HepG2 (cell line): ENCODE results near the gene C2orf49. TPM values are rescaled to one million over a fixed set of nuclear protein-coding genes. Genes with fewer than 3 reads are reported as not detected.
A peak's percentile ranks its signal among the peaks of the same experiment; 100 is the strongest.

Experiments used
- ADNP ChIP-seq: sonication (generic); formaldehyde crosslinking; IDR thresholded peaks from 2 replicates; pipeline ENCODE4 v1.4.0; 2020; ENCODE audit warnings: missing genetic modification reagents
- AGO1 ChIP-seq: fragments of 200-400 bp; formaldehyde crosslinking; IDR thresholded peaks from 2 replicates; pipeline ENCODE4 v1.6.1; 2017; ENCODE audit warnings: mild to moderate bottlenecking, low read depth, low read length, moderate library complexity; ENCODE audit not compliant: poor library complexity, severe bottlenecking
- DR1 ChIP-seq: sonication (generic); formaldehyde crosslinking; IDR thresholded peaks from 2 replicates; pipeline ENCODE4 v1.8.0; 2021; ENCODE audit warnings: mild to moderate bottlenecking, missing genetic modification reagents, inconsistent platforms
- ERF ChIP-seq: IDR thresholded peaks from 2 replicates; pipeline ENCODE4 v1.6.1; 2018; ENCODE audit warnings: missing biosample characterization, missing genetic modification reagents
- EZH2 ChIP-seq: conservative IDR thresholded peaks from 2 replicates; pipeline ENCODE4 v1.6.1; 2012; ENCODE audit warnings: mild to moderate bottlenecking, low read depth, low read length, moderate library complexity
- FOXA3 ChIP-seq: IDR thresholded peaks from 2 replicates; pipeline ENCODE4 v1.6.1; 2016; ENCODE audit warnings: missing genetic modification reagents, missing compliant biosample characterization
- GTF2F1 ChIP-seq: fragments of 150-350 bp; IDR thresholded peaks from 2 replicates; pipeline ENCODE4 v1.6.1; 2014; ENCODE audit warnings: low read length
- HNRNPH1 ChIP-seq: fragments of 200-400 bp; formaldehyde crosslinking; optimal IDR thresholded peaks from 2 replicates; pipeline ENCODE3; 2017; ENCODE audit warnings: mild to moderate bottlenecking, low read depth, low read length
- MED13 ChIP-seq: sonication (generic); formaldehyde crosslinking; IDR thresholded peaks from 2 replicates; pipeline ENCODE4 v1.5.0; 2020; ENCODE audit warnings: missing genetic modification reagents
- MEIS1 ChIP-seq: sonication (generic); formaldehyde crosslinking; IDR thresholded peaks from 2 replicates; pipeline ENCODE4 v1.9.0; 2021; ENCODE audit warnings: mild to moderate bottlenecking, missing genetic modification reagents, moderate library complexity, borderline replicate concordance
- MTA1 ChIP-seq: sonication (generic); formaldehyde crosslinking; IDR thresholded peaks from 2 replicates; pipeline ENCODE4 v1.4.0; 2020; ENCODE audit warnings: missing genetic modification reagents, mild to moderate bottlenecking, borderline replicate concordance
- REL ChIP-seq: sonication (generic); formaldehyde crosslinking; conservative IDR thresholded peaks from 2 replicates; pipeline ENCODE4 v1.8.0; 2022; ENCODE audit warnings: mild to moderate bottlenecking, missing genetic modification reagents, moderate library complexity
- SRSF4 ChIP-seq: fragments of 200-400 bp; formaldehyde crosslinking; IDR thresholded peaks from one replicate; pipeline ENCODE4 v1.6.1; 2018; ENCODE audit warnings: mild to moderate bottlenecking, low read depth, low read length, moderate library complexity; ENCODE audit not compliant: poor library complexity, severe bottlenecking
- TGIF2 ChIP-seq: IDR thresholded peaks from 2 replicates; pipeline ENCODE4 v1.6.1; 2016; ENCODE audit warnings: control low read depth, missing compliant biosample characterization
- ZNF317 ChIP-seq: sonication (generic); formaldehyde crosslinking; IDR thresholded peaks from 2 replicates; pipeline ENCODE4 v1.5.0; 2020; ENCODE audit warnings: mild to moderate bottlenecking, missing genetic modification reagents
- ZNF44 ChIP-seq: sonication (generic); formaldehyde crosslinking; IDR thresholded peaks from 2 replicates; pipeline ENCODE4 v1.5.1; 2020; ENCODE audit warnings: mild to moderate bottlenecking, missing genetic modification reagents
- ZNF547 ChIP-seq: sonication (generic); formaldehyde crosslinking; IDR thresholded peaks from 2 replicates; pipeline ENCODE4 v1.5.1; 2020; ENCODE audit warnings: mild to moderate bottlenecking, missing genetic modification reagents
- ZNF557 ChIP-seq: sonication (generic); formaldehyde crosslinking; IDR thresholded peaks from 2 replicates; pipeline ENCODE4 v1.4.0; 2020; ENCODE audit warnings: missing genetic modification reagents
- ZNF577 ChIP-seq: sonication (generic); formaldehyde crosslinking; IDR thresholded peaks from 2 replicates; pipeline ENCODE4 v1.4.0; 2020; ENCODE audit warnings: mild to moderate bottlenecking, low read depth, missing genetic modification reagents, borderline replicate concordance
- ZNF747 ChIP-seq: sonication (generic); formaldehyde crosslinking; IDR thresholded peaks from 2 replicates; pipeline ENCODE4 v1.8.1; 2023; ENCODE audit warnings: missing genetic modification reagents, mild to moderate bottlenecking, borderline replicate concordance
- ZSCAN25 ChIP-seq: sonication (generic); formaldehyde crosslinking; IDR thresholded peaks from 2 replicates; pipeline ENCODE4 v1.8.0; 2022; ENCODE audit warnings: mild to moderate bottlenecking, missing genetic modification reagents
- polyA plus RNA-seq, 8 experiments: library from polyadenylated mRNA; depleted of rRNA in 3 of 8; stranded (reverse) in 7 of 8; unstranded in 1 of 8; fragments of >200 nt; fragmentation: Illumina TruSeq in 4 of 8; extraction: Trizol in 4 of 8; gene quantifications; 2 replicates each; pipeline versions ENCODE4 v1.2.1 to v1.2.3, GENCODE V29; 2011 to 2016; ENCODE audit warnings: low read depth in 4 of 8, missing spikeins in 1 of 8, mixed read lengths in 1 of 8; ENCODE audit not compliant: insufficient read depth in 1 of 8
- total RNA-seq, 5 experiments: library from RNA; depleted of rRNA; stranded (reverse); fragments of >200 nt; fragmentation: Illumina TruSeq; extraction: Trizol; gene quantifications; 2 replicates each; pipeline ENCODE4 v1.2.3, GENCODE V29; 2016; ENCODE audit warnings: low read depth in 1 of 5
- TF ChIP-seq, protein P1 (sequence below): sonication (generic); formaldehyde crosslinking; IDR thresholded peaks from 2 replicates; pipeline ENCODE4 v1.4.0; 2020; ENCODE audit warnings: missing genetic modification reagents, mild to moderate bottlenecking, borderline replicate concordance
- TF ChIP-seq, protein P2 (sequence below): sonication (generic); formaldehyde crosslinking; IDR thresholded peaks from 2 replicates; pipeline ENCODE4 v1.4.0; 2020; ENCODE audit warnings: missing genetic modification reagents
- TF ChIP-seq, protein P3 (sequence below): sonication (generic); formaldehyde crosslinking; conservative IDR thresholded peaks from 2 replicates; pipeline ENCODE4 v1.4.0; 2020; ENCODE audit warnings: missing genetic modification reagents

The C2orf49 gene
- total and polyA plus RNA-seq, 2 of the 13 experiments (the other 11 are each of a cell fraction or from before 2014, with no cell fraction given) = 24.7 to 28.8 TPM

DNA sequence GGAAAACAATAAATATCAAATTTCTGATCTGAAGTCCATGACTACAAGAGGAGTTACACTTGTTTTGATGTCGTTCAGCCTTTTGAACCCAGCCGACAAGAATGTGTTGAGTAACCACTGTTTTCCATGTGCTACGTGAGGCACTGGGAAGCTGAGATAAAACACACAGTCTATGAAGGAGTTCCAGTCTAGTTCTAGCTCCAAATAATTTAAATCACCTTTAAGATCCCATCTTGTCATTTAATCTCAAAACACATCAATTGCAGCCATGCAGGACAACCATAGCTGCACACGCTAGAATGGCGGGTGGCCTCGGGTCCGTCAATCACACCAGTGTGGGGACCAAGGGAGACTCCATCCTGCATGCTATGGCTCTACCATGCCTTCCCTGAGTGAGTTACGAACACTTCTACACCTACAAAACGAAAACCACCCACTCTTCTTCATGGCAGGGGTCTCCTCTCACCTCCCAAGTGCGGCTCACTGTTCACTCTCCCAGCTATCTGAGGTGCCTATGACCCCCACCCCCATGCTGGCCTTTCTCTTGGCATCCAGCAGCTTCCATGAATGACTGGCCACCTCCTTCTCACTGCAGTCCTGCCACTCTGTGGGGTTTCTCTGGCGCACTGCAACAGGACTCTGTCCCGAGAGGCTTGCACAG lies 57.7 kb downstream of the C2orf49 start (continued):
- TF ChIP-seq, protein P1, sequence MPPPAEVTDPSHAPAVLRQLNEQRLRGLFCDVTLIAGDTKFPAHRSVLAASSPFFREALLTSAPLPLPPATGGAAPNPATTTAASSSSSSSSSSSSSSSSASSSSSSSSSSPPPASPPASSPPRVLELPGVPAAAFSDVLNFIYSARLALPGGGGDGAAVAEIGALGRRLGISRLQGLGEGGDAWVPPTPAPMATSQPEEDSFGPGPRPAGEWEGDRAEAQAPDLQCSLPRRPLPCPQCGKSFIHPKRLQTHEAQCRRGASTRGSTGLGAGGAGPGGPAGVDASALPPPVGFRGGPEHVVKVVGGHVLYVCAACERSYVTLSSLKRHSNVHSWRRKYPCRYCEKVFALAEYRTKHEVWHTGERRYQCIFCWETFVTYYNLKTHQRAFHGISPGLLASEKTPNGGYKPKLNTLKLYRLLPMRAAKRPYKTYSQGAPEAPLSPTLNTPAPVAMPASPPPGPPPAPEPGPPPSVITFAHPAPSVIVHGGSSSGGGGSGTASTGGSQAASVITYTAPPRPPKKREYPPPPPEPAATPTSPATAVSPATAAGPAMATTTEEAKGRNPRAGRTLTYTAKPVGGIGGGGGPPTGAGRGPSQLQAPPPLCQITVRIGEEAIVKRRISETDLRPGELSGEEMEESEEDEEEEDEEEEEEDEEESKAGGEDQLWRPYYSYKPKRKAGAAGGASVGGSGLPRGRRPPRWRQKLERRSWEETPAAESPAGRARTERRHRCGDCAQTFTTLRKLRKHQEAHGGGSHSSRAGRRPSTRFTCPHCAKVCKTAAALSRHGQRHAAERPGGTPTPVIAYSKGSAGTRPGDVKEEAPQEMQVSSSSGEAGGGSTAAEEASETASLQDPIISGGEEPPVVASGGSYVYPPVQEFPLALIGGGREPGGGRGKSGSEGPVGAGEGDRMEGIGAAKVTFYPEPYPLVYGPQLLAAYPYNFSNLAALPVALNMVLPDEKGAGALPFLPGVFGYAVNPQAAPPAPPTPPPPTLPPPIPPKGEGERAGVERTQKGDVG (CRISPR knock-in tag) = no peak
- TF ChIP-seq ZNF44 (CRISPR knock-in tag) (no peak), AGO1 (no peak), SRSF4 (no peak), EZH2 (no peak), ZNF557 (CRISPR knock-in tag) (no peak), MTA1 (CRISPR knock-in tag) (0 out of 2 replicates have a peak, but pooled peaks have one; percentile 34), ERF (CRISPR knock-in tag) (peak; percentile 70; the same call in 1 of the 2 replicates), ZNF747 (no peak), ZNF547 (CRISPR knock-in tag) (no peak), MED13 (CRISPR knock-in tag) (no peak), ZNF317 (CRISPR knock-in tag) (0 out of 2 replicates have a peak, but pooled peaks have one; percentile 38), FOXA3 (CRISPR knock-in tag) (peak; percentile 83), ZNF577 (CRISPR knock-in tag) (no peak), ADNP (CRISPR knock-in tag) (no peak), HNRNPH1 (no peak), GTF2F1 (no peak), REL (CRISPR knock-in tag) (no peak), DR1 (CRISPR knock-in tag) (no peak), ZSCAN25 (no peak), TGIF2 (CRISPR knock-in tag) (peak; percentile 60; the same call in 1 of the 2 replicates), MEIS1 (CRISPR knock-in tag) (no peak)
- TF ChIP-seq, protein P2, sequence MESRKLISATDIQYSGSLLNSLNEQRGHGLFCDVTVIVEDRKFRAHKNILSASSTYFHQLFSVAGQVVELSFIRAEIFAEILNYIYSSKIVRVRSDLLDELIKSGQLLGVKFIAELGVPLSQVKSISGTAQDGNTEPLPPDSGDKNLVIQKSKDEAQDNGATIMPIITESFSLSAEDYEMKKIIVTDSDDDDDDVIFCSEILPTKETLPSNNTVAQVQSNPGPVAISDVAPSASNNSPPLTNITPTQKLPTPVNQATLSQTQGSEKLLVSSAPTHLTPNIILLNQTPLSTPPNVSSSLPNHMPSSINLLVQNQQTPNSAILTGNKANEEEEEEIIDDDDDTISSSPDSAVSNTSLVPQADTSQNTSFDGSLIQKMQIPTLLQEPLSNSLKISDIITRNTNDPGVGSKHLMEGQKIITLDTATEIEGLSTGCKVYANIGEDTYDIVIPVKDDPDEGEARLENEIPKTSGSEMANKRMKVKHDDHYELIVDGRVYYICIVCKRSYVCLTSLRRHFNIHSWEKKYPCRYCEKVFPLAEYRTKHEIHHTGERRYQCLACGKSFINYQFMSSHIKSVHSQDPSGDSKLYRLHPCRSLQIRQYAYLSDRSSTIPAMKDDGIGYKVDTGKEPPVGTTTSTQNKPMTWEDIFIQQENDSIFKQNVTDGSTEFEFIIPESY (CRISPR knock-in tag) = peak; percentile 85
- TF ChIP-seq, protein P3, sequence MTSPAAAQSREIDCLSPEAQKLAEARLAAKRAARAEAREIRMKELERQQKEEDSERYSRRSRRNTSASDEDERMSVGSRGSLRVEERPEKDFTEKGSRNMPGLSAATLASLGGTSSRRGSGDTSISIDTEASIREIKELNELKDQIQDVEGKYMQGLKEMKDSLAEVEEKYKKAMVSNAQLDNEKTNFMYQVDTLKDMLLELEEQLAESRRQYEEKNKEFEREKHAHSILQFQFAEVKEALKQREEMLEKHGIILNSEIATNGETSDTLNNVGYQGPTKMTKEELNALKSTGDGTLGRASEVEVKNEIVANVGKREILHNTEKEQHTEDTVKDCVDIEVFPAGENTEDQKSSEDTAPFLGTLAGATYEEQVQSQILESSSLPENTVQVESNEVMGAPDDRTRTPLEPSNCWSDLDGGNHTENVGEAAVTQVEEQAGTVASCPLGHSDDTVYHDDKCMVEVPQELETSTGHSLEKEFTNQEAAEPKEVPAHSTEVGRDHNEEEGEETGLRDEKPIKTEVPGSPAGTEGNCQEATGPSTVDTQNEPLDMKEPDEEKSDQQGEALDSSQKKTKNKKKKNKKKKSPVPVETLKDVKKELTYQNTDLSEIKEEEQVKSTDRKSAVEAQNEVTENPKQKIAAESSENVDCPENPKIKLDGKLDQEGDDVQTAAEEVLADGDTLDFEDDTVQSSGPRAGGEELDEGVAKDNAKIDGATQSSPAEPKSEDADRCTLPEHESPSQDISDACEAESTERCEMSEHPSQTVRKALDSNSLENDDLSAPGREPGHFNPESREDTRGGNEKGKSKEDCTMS (CRISPR knock-in tag) = no peak
